Activated naive CD4-positive, alpha-beta T cell treated with anti-CD3 and anti-CD28 coated beads for 36 hours (primary cell): ENCODE data around the gene SRSF7. TPM values are rescaled to one million over a fixed set of nuclear protein-coding genes. Genes with fewer than 3 reads are reported as not detected.
"Not testable (repeated sequence)": the region's sequence is repeated elsewhere in the genome, so short reads cannot be mapped to it uniquely, and the experiment has no call there.

ENCODE experiments used
- CTCF ChIA-PET: fragments of 350-600 bp; sonication (Branson Sonifier 250); formaldehyde crosslinking; loops from one replicate; lab custom pipeline; 2021; ENCODE audit warnings: antibody characterized with exemption; lab: Charles Lee
- DNase-seq: peaks from one replicate; pipeline ENCODE4 v3.0.0-alpha.2; 2020
- H3K27ac Mint-ChIP-seq: one replicate; pipeline ENCODE4 v1.8.0; 2021; ENCODE audit warnings: mild to moderate bottlenecking, mixed read lengths
- H3K27me3 Mint-ChIP-seq: one replicate; pipeline ENCODE4 v1.8.0; 2021; ENCODE audit warnings: low read depth, mixed read lengths
- H3K36me3 Mint-ChIP-seq: one replicate; pipeline ENCODE4 v1.8.0; 2021; ENCODE audit warnings: low read depth, mixed read lengths
- H3K4me1 Mint-ChIP-seq: one replicate; pipeline ENCODE4 v1.8.0; 2021; ENCODE audit warnings: low read depth, mixed read lengths
- H3K4me3 Mint-ChIP-seq: one replicate; pipeline ENCODE4 v1.8.0; 2021; ENCODE audit warnings: mild to moderate bottlenecking, moderate library complexity, mixed read lengths
- H3K9me3 Mint-ChIP-seq: one replicate; pipeline ENCODE4 v1.8.0; 2021; ENCODE audit warnings: mixed read lengths
- intact Hi-C: fragments of 100-400 bp; cut with micrococcal nuclease; formaldehyde crosslinking; loops from one replicate; pipeline ENCODE4 v1.15.1; 2023
- total RNA-seq, 2 experiments: library from RNA; stranded (reverse); gene quantifications; one replicate each; pipeline ENCODE4 v1.2.3, GENCODE V29; 2021

Gene SRSF7
- total RNA-seq = 100 to 1,000 TPM; 212 to 217 TPM

GRCh38 chr2:38750891-38751595 is at the start of gene SRSF7:
SRSF7 (minus strand) TSS chr2:38751361; CDS start chr2:38751256, 105 bp downstream.
- peak within 1 kb of the TSS; percentile 100 for H3K4me3 Mint-ChIP-seq
- peaks cover 52% of the 10 kb centered on the region for H3K4me1 Mint-ChIP-seq
- peak within 1 kb of the TSS; percentile 100 for H3K27ac Mint-ChIP-seq
- peaks cover 50% of the 10 kb centered on the region for H3K36me3 Mint-ChIP-seq
- intact Hi-C loops = loop anchor here (1.0 to 10.0 kb wide), 11 partner anchors 27 to 684 kb away; partner anchors contain the start of genes DHX57, GEMIN6, MAP4K3 and MORN2
- CTCF ChIA-PET = interaction anchor here (0.7 to 1.6 kb wide), 3 partner anchors 9 to 170 kb away, joined by 3 to 6 read pairs (median 4); no protein-coding TSS in a partner anchor
- peaks cover 3% of the 10 kb centered on the region for H3K27me3 Mint-ChIP-seq
- peak; percentile 97 for DNase-seq
- no peaks in the 10 kb centered on the region for H3K9me3 Mint-ChIP-seq

DNA sequence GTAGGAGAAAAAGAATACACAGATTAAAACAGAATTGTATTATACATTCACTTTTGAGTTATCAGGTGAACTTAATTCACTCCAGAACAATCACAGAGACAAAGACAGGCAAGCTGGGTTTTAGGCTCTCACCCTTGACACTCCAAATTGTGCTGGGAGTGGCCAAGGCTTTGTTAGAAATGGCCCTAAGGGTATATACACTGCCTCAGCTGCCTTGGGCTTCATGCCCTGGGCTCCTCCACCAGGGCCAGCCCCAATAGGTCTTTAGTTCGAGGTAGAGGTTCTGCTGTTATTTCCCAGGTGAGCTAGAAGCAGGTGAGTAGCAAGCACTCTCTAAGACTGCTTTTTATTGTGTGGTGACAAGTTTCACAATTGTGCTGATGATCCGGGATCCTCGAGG is 46.8 kb upstream of the SRSF7 start:
- Mint-ChIP-seq H3K27me3 (no peaks in the 10 kb centered on the region), H3K4me3 (no peak overlapping the region), H3K9me3 (no peaks in the 10 kb centered on the region), H3K36me3 (peaks cover 5% of the 10 kb centered on the region), H3K27ac (no peak overlapping the region), H3K4me1 (no peaks in the 10 kb centered on the region)
- CTCF ChIA-PET = no interaction called here
- DNase-seq = no peak
- intact Hi-C loops = no loop called here

- peaks cover 5% of the 10 kb centered on the region for H3K36me3 Mint-ChIP-seq
- no peaks in the 10 kb centered on the region for H3K9me3 Mint-ChIP-seq
- intact Hi-C loops = no loop called here
- H3K27me3 Mint-ChIP-seq = no peaks in the 10 kb centered on the region
- no peaks in the 10 kb centered on the region for H3K4me1 Mint-ChIP-seq
- H3K27ac Mint-ChIP-seq = no peak overlapping the region
- no peak overlapping the region for H3K4me3 Mint-ChIP-seq
- CTCF ChIA-PET = no interaction called here
- no peak for DNase-seq
Observed at GRCh38 chr2:38797250-38797676, 46.1 kb upstream of the SRSF7 start.

DNA sequence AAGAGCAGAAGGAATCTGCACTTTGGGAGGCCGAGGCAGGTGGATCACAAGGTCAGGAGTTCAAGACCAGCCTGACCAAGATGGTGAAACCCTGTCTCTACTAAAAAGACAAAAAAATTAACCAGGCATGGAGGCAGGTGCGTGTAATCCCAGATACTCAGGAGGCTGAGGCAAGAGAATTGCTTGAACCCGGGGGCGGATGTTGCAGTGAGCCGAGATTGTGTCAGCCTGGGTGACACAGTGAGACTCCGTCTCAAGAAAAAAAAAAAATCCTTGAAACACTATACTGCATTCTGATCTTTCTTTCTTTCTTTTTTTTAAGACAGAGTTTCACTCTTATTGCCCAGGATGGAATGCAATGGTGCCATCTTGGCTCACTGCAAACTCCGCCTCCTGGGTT is 43.9 kb upstream of the SRSF7 start:
- intact Hi-C loops, H3K27me3 Mint-ChIP-seq, H3K36me3 Mint-ChIP-seq, H3K4me3 Mint-ChIP-seq, H3K4me1 Mint-ChIP-seq, DNase-seq, H3K27ac Mint-ChIP-seq, CTCF ChIA-PET, H3K9me3 Mint-ChIP-seq: not testable (repeated sequence)

- Mint-ChIP-seq H3K9me3 (no peaks in the 10 kb centered on the region), H3K27me3 (no peaks in the 10 kb centered on the region), H3K36me3 (peaks cover 2% of the 10 kb centered on the region), H3K4me1 (no peaks in the 10 kb centered on the region), H3K4me3 (no peak overlapping the region), H3K27ac (no peak overlapping the region)
- intact Hi-C loops = no loop called here
- no peak for DNase-seq
- CTCF ChIA-PET = no interaction called here
Observed at GRCh38 chr2:38794235-38794946, 43.2 kb upstream of the SRSF7 start.

- no peak for DNase-seq
- Mint-ChIP-seq H3K27me3 (no peaks in the 10 kb centered on the region), H3K9me3 (no peaks in the 10 kb centered on the region), H3K4me1 (no peaks in the 10 kb centered on the region), H3K4me3 (no peak overlapping the region), H3K27ac (no peak overlapping the region), H3K36me3 (peaks cover 2% of the 10 kb centered on the region)
- intact Hi-C loops = no loop called here
- CTCF ChIA-PET = interaction anchor here (0.5 to 0.6 kb wide), 2 partner anchors 68 to 228 kb away, joined by 3 read pairs; no protein-coding TSS in a partner anchor
Observed at GRCh38 chr2:38793511-38793910, 42.4 kb upstream of the SRSF7 start.

DNA sequence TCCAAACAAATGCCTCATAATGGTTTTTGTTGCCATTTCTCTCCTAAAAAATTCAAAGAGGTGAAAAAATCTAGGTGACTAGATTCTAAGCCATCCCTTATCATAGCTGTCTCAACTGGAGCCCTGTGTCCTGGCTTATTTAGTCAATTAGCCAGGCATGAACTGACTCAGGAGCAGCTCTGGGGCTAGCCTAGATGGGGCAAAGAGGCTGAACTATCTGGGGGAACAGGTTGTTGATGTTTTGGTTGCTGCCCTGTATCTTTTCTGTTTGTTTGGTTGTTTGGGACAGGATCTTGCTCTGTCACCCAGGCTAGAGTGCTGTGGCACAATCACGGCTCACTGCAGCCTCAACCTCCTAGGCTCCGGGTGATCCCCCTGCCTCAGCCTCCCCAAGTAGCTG is 41.6 kb upstream of the SRSF7 start:
- no peak overlapping the region for H3K27ac Mint-ChIP-seq
- peaks cover 2% of the 10 kb centered on the region for H3K36me3 Mint-ChIP-seq
- H3K27me3 Mint-ChIP-seq = no peaks in the 10 kb centered on the region
- intact Hi-C loops = no loop called here
- H3K9me3 Mint-ChIP-seq = no peaks in the 10 kb centered on the region
- CTCF ChIA-PET = no interaction called here
- H3K4me1 Mint-ChIP-seq = no peaks in the 10 kb centered on the region
- no peak for DNase-seq
- H3K4me3 Mint-ChIP-seq = no peak overlapping the region

DNA sequence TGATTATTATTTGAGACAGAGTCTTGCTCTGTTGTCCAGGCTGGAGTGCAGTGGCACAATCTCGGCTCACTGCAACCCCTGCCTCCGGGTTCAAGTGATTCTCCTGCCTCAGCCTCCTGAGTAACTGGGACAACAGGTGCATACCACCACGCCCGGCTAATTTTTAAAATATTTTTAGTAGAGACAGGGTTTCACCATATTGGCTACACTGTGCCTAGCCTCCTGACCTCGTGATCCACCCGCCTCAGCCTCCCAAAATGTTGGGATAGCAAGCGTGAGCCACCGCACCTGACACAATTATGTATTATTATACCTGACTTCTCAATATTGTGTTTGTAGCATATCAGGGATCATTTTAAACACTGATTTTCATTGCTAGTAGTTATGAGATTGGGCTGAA is 41.2 kb upstream of the SRSF7 start:
- H3K27ac Mint-ChIP-seq, H3K4me1 Mint-ChIP-seq, CTCF ChIA-PET, H3K27me3 Mint-ChIP-seq, H3K9me3 Mint-ChIP-seq, H3K36me3 Mint-ChIP-seq, intact Hi-C loops, DNase-seq, H3K4me3 Mint-ChIP-seq: not testable (repeated sequence)

DNA sequence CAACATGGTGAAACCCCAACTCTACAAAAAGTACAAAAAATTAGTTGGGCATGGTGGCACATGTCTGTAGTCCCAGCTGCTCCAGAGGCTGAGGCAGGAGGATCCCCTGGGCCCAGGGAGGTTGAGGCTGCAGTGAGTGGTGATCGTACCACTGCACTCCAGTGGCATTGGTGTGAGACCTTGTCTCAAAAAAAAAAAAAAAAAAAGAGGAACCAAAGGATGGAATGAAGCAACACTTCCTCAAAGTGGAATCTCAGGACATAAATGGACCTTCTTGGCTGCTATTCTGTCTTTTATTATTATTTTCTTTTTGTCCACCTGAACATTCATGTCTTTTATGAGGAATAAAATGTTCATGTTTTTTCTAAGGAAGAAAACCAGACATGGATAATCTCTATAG is 40.6 kb upstream of the SRSF7 start:
- no peak for DNase-seq
- no peak overlapping the region for H3K4me3 Mint-ChIP-seq
- CTCF ChIA-PET = no interaction called here
- H3K27ac Mint-ChIP-seq = no peak overlapping the region
- no peaks in the 10 kb centered on the region for H3K27me3 Mint-ChIP-seq
- no peaks in the 10 kb centered on the region for H3K9me3 Mint-ChIP-seq
- H3K4me1 Mint-ChIP-seq = no peaks in the 10 kb centered on the region
- intact Hi-C loops = no loop called here
- no peaks in the 10 kb centered on the region for H3K36me3 Mint-ChIP-seq

DNA sequence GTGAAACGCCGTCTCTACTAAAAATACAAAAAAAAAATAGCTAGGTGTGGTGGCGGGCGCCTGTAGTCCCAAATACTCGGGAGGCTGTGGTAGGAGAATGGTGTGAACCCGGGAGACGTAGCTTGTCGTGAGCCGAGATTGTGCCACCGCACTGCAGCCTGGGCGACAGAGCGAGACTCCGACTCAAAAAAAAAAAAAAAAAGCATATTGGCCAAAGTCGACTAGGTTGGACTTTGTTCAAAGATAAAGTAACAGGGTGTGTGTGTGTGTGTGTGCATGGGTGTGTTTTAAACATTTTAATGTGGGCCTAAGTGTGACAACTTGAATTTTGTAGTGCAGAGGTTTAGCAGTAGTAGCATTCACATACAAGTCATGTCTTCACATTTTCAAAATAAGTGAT is 38.5 kb upstream of the SRSF7 start:
- DNase-seq = no peak
- H3K27ac Mint-ChIP-seq = no peak overlapping the region
- no peaks in the 10 kb centered on the region for H3K9me3 Mint-ChIP-seq
- no peak overlapping the region for H3K4me3 Mint-ChIP-seq
- no peaks in the 10 kb centered on the region for H3K27me3 Mint-ChIP-seq
- no peaks in the 10 kb centered on the region for H3K36me3 Mint-ChIP-seq
- CTCF ChIA-PET = no interaction called here
- intact Hi-C loops = no loop called here
- no peaks in the 10 kb centered on the region for H3K4me1 Mint-ChIP-seq

GRCh38 chr2:38788306-38788705 is 37.1 kb upstream of the SRSF7 start:
- no peak for DNase-seq
- no peaks in the 10 kb centered on the region for H3K9me3 Mint-ChIP-seq
- CTCF ChIA-PET = interaction anchor here (0.7 kb wide), 1 partner anchor 706 kb away, joined by 4 read pairs; no protein-coding TSS in a partner anchor
- H3K4me1 Mint-ChIP-seq = no peaks in the 10 kb centered on the region
- intact Hi-C loops = no loop called here
- H3K4me3 Mint-ChIP-seq = no peak overlapping the region
- no peak overlapping the region for H3K27ac Mint-ChIP-seq
- H3K36me3 Mint-ChIP-seq = no peaks in the 10 kb centered on the region
- no peaks in the 10 kb centered on the region for H3K27me3 Mint-ChIP-seq

DNA sequence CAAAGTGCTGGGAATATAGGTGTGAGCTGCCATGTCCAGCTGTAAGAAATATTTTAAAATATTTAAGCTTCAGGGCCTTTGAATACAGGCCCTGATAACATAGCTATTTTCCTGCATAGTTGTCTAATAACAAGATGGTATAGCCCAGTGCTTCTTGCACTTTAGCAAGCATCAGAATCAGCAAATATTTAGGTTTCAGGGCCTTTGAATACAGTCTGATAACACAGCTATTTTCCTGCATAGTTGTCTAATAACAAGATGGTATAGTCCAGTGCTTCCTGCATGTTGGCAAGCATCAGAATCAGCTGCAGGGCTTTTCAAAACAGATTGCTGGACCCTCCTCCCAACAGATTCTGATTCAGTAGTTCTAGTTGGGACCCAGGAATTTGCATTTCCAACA is 32.4 kb upstream of the SRSF7 start:
- peaks cover 11% of the 10 kb centered on the region for H3K4me1 Mint-ChIP-seq
- intact Hi-C loops = no loop called here
- no peak overlapping the region for H3K4me3 Mint-ChIP-seq
- no peak overlapping the region for H3K27ac Mint-ChIP-seq
- H3K9me3 Mint-ChIP-seq = no peaks in the 10 kb centered on the region
- peaks cover 15% of the 10 kb centered on the region for H3K36me3 Mint-ChIP-seq
- CTCF ChIA-PET = no interaction called here
- no peaks in the 10 kb centered on the region for H3K27me3 Mint-ChIP-seq
- DNase-seq = no peak
